HepG2 (cell line): ENCODE measurements around the gene TUBB4A. TPM values are rescaled to one million over a fixed set of nuclear protein-coding genes. Genes with fewer than 3 reads are reported as not detected.

Experiments
- GATAD2A ChIP-seq: IDR thresholded peaks from 2 replicates; pipeline ENCODE4 v1.6.1; 2016
- MXI1 ChIP-seq: IDR thresholded peaks from 3 replicates; pipeline ENCODE4 v1.6.1; 2012; ENCODE audit warnings: low read depth, low read length, inconsistent platforms, borderline replicate concordance
- NR2F2 ChIP-seq: IDR thresholded peaks from 2 replicates; pipeline ENCODE4 v1.6.1; 2012; ENCODE audit warnings: low read depth, inconsistent platforms, borderline replicate concordance
- PATZ1 ChIP-seq: sonication (generic); formaldehyde crosslinking; IDR thresholded peaks from 2 replicates; pipeline ENCODE4 v1.4.0; 2020; ENCODE audit warnings: missing genetic modification reagents
- RAD51 ChIP-seq: fragments of 450-650 bp; IDR thresholded peaks from 2 replicates; pipeline ENCODE4 v1.6.1; 2016; ENCODE audit warnings: borderline replicate concordance
- SAP130 ChIP-seq: IDR thresholded peaks from 2 replicates; pipeline ENCODE4 v1.6.1; 2016; ENCODE audit warnings: low read depth
- SMC3 ChIP-seq: IDR thresholded peaks from 2 replicates; pipeline ENCODE4 v1.6.1; 2011; ENCODE audit warnings: low read length, improper control_type of control experiment
- USF2 ChIP-seq, 2 experiments: sonication (generic) in 1 of 2; formaldehyde crosslinking in 1 of 2; IDR thresholded peaks; 2 replicates each; pipeline versions ENCODE4 v1.5.1 to v1.6.1; 2011 to 2020; ENCODE audit warnings: borderline replicate concordance in 1 of 2, low read depth in 1 of 2, low read length in 1 of 2, mild to moderate bottlenecking in 1 of 2, missing genetic modification reagents in 1 of 2, moderate library complexity in 1 of 2
- ZNF224 ChIP-seq: sonication (generic); formaldehyde crosslinking; IDR thresholded peaks from 2 replicates; pipeline ENCODE4 v1.5.0; 2020; ENCODE audit warnings: mild to moderate bottlenecking, missing genetic modification reagents
- ZNF687 ChIP-seq: sonication (generic); formaldehyde crosslinking; IDR thresholded peaks from 2 replicates; pipeline ENCODE4 v1.5.1; 2020; ENCODE audit warnings: mild to moderate bottlenecking, missing genetic modification reagents, moderate library complexity
- polyA plus RNA-seq, 8 experiments: library from polyadenylated mRNA; depleted of rRNA in 3 of 8; stranded (reverse) in 7 of 8; unstranded in 1 of 8; fragments of >200 nt; fragmentation: Illumina TruSeq in 4 of 8; extraction: Trizol in 4 of 8; gene quantifications; 2 replicates each; pipeline versions ENCODE4 v1.2.1 to v1.2.3, GENCODE V29; 2011 to 2016; ENCODE audit warnings: low read depth in 4 of 8, missing spikeins in 1 of 8, mixed read lengths in 1 of 8; ENCODE audit not compliant: insufficient read depth in 1 of 8
- total RNA-seq, 5 experiments: library from RNA; depleted of rRNA; stranded (reverse); fragments of >200 nt; fragmentation: Illumina TruSeq; extraction: Trizol; gene quantifications; 2 replicates each; pipeline ENCODE4 v1.2.3, GENCODE V29; 2016; ENCODE audit warnings: low read depth in 1 of 5
- TF ChIP-seq, protein P1 (sequence below), 2 experiments: sonication (generic) in 1 of 2; formaldehyde crosslinking in 1 of 2; IDR thresholded peaks; 2 replicates each; pipeline versions ENCODE4 v1.4.0 to v1.6.1; 2016 to 2020; ENCODE audit warnings: borderline replicate concordance in 1 of 2, low read depth in 1 of 2, mild to moderate bottlenecking in 1 of 2, missing genetic modification reagents in 1 of 2

The TUBB4A gene
- total and polyA plus RNA-seq, 2 of the 13 experiments (the other 11 are each of a cell fraction or from before 2014, with no cell fraction given): not detected

GRCh38 chr19:6509118-6509971 is 7.2 kb upstream of the TUBB4A start (continued):
- TF ChIP-seq ZNF687 (CRISPR knock-in tag) (peak; percentile 83), PATZ1 (peak; percentile 44; the same call in 1 of the 2 replicates), ZNF224 (CRISPR knock-in tag) (no peak), GATAD2A (CRISPR knock-in tag) (peak; percentile 90), RAD51 (peak; percentile 81), USF2 (IDR thresholded peaks at IDR 0.05; ENCODE audit: low read depth, low read length) (peak; percentile 89), USF2 (CRISPR knock-in tag; IDR thresholded peaks at IDR 0.05; ENCODE audit: borderline replicate concordance) (peak; percentile 68; the same call in 1 of the 2 replicates), MXI1 (peak; percentile 49; the same call in 1 of the 3 replicates), NR2F2 (peak; percentile 23; the same call in 1 of the 2 replicates), SMC3 (no peak), SAP130 (peak; percentile 83)
- TF ChIP-seq, protein P1, sequence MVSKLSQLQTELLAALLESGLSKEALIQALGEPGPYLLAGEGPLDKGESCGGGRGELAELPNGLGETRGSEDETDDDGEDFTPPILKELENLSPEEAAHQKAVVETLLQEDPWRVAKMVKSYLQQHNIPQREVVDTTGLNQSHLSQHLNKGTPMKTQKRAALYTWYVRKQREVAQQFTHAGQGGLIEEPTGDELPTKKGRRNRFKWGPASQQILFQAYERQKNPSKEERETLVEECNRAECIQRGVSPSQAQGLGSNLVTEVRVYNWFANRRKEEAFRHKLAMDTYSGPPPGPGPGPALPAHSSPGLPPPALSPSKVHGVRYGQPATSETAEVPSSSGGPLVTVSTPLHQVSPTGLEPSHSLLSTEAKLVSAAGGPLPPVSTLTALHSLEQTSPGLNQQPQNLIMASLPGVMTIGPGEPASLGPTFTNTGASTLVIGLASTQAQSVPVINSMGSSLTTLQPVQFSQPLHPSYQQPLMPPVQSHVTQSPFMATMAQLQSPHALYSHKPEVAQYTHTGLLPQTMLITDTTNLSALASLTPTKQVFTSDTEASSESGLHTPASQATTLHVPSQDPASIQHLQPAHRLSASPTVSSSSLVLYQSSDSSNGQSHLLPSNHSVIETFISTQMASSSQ (IDR thresholded peaks at IDR 0.05; ENCODE audit: low read depth): 0 out of 2 replicates have a peak, but pooled peaks have one; percentile 11
- TF ChIP-seq, protein P1 (CRISPR knock-in tag; IDR thresholded peaks at IDR 0.05; ENCODE audit: borderline replicate concordance): no peak
